Measurements from ENCODE around the gene CHRM2. TPM values are rescaled to one million over a fixed set of nuclear protein-coding genes. Genes with fewer than 3 reads are reported as not detected.

CHRM2 gene
- polyA plus RNA-seq, 1 donor from 2014 or later = 0.05 TPM

GRCh38 chr7:136971776-136972175 is 103.3 kb downstream of the CHRM2 start:
- no peaks in the 10 kb centered on the region for H4K20me1 ChIP-seq (ENCODE audit: insufficient read depth)
- no peaks in the 10 kb centered on the region for H3K9me3 ChIP-seq (ENCODE audit: low read length)
- no peak overlapping the region for H2AFZ ChIP-seq (ENCODE audit: low read depth, low read length)
- H3K27me3 ChIP-seq (ENCODE audit: insufficient read depth, low read depth, low read length) = no peaks in the 10 kb centered on the region
- no peaks in the 10 kb centered on the region for H3K79me2 ChIP-seq (replicated peaks; ENCODE audit: insufficient read depth, low read length)
- no peaks in the 10 kb centered on the region for H3F3A ChIP-seq (ENCODE audit: insufficient read depth, low read length, poor library complexity, severe bottlenecking)
- no peak overlapping the region for H3K4me2 ChIP-seq (ENCODE audit: low read length)
- H3K9me2 ChIP-seq (ENCODE audit: insufficient read depth, low read length) = no peaks in the 10 kb centered on the region
- no peak for TF ChIP-seq TAF1 (IDR thresholded peaks at IDR 0.05; ENCODE audit: low read depth)
- TF ChIP-seq SMC3 (conservative IDR thresholded peaks at IDR 0.05; ENCODE audit: poor library complexity) = no peak
- no peak for TF ChIP-seq POLR2AphosphoS5 (IDR thresholded peaks at IDR 0.05)
- TF ChIP-seq MXI1 (conservative IDR thresholded peaks at IDR 0.05; ENCODE audit: poor library complexity, severe bottlenecking) = no peak
- TF ChIP-seq, protein P1, sequence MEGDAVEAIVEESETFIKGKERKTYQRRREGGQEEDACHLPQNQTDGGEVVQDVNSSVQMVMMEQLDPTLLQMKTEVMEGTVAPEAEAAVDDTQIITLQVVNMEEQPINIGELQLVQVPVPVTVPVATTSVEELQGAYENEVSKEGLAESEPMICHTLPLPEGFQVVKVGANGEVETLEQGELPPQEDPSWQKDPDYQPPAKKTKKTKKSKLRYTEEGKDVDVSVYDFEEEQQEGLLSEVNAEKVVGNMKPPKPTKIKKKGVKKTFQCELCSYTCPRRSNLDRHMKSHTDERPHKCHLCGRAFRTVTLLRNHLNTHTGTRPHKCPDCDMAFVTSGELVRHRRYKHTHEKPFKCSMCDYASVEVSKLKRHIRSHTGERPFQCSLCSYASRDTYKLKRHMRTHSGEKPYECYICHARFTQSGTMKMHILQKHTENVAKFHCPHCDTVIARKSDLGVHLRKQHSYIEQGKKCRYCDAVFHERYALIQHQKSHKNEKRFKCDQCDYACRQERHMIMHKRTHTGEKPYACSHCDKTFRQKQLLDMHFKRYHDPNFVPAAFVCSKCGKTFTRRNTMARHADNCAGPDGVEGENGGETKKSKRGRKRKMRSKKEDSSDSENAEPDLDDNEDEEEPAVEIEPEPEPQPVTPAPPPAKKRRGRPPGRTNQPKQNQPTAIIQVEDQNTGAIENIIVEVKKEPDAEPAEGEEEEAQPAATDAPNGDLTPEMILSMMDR (IDR thresholded peaks at IDR 0.05; ENCODE audit: poor library complexity, severe bottlenecking) = no peak
- TF ChIP-seq EP300 (conservative IDR thresholded peaks at IDR 0.05; ENCODE audit: poor library complexity, severe bottlenecking) = no peak
- TF ChIP-seq RAD21 (conservative IDR thresholded peaks at IDR 0.05) = no peak
- TF ChIP-seq EZH2 (IDR thresholded peaks at IDR 0.05; ENCODE audit: borderline replicate concordance, insufficient read depth, low read length, poor library complexity, severe bottlenecking) = no peak
- TF ChIP-seq REST (IDR thresholded peaks at IDR 0.05; ENCODE audit: borderline replicate concordance) = no peak
- H3K9ac ChIP-seq (ENCODE audit: low read length) = no peak overlapping the region
- H3K27ac ChIP-seq (ENCODE audit: low read length) = no peak overlapping the region
- no peak overlapping the region for H3K4me3 ChIP-seq (ENCODE audit: low read length)
- H3K36me3 ChIP-seq (ENCODE audit: insufficient read depth, low read length) = no peaks in the 10 kb centered on the region

GRCh38 chr7:136976504-136977251 is 108.2 kb downstream of the CHRM2 start:
- Histone ChIP-seq H3K9me3 (ENCODE audit: low read length) (no peaks in the 10 kb centered on the region), H2AFZ (ENCODE audit: low read depth, low read length) (no peak overlapping the region), H3K27me3 (ENCODE audit: insufficient read depth, low read depth, low read length) (no peaks in the 10 kb centered on the region), H3K36me3 (ENCODE audit: insufficient read depth, low read length) (no peaks in the 10 kb centered on the region), H3F3A (ENCODE audit: insufficient read depth, low read length, poor library complexity, severe bottlenecking) (no peaks in the 10 kb centered on the region), H3K9me2 (ENCODE audit: insufficient read depth, low read length) (no peaks in the 10 kb centered on the region), H3K4me2 (ENCODE audit: low read length) (no peak overlapping the region), H4K20me1 (ENCODE audit: insufficient read depth) (no peaks in the 10 kb centered on the region), H3K9ac (ENCODE audit: low read length) (no peak overlapping the region), H3K27ac (ENCODE audit: low read length) (no peak overlapping the region), H3K4me3 (ENCODE audit: low read length) (no peak overlapping the region), H3K79me2 (replicated peaks; ENCODE audit: insufficient read depth, low read length) (no peaks in the 10 kb centered on the region)
- TF ChIP-seq MXI1 (conservative IDR thresholded peaks at IDR 0.05; ENCODE audit: poor library complexity, severe bottlenecking) = no peak
- no peak for TF ChIP-seq EP300 (conservative IDR thresholded peaks at IDR 0.05; ENCODE audit: poor library complexity, severe bottlenecking)
- TF ChIP-seq, protein P1 (IDR thresholded peaks at IDR 0.05; ENCODE audit: poor library complexity, severe bottlenecking) = no peak
- no peak for TF ChIP-seq RAD21 (conservative IDR thresholded peaks at IDR 0.05)
- TF ChIP-seq POLR2AphosphoS5 (IDR thresholded peaks at IDR 0.05) = no peak
- no peak for TF ChIP-seq TAF1 (IDR thresholded peaks at IDR 0.05; ENCODE audit: low read depth)
- no peak for TF ChIP-seq REST (IDR thresholded peaks at IDR 0.05; ENCODE audit: borderline replicate concordance)
- no peak for TF ChIP-seq EZH2 (IDR thresholded peaks at IDR 0.05; ENCODE audit: borderline replicate concordance, insufficient read depth, low read length, poor library complexity, severe bottlenecking)
- no peak for TF ChIP-seq SMC3 (conservative IDR thresholded peaks at IDR 0.05; ENCODE audit: poor library complexity)

Data from neural cell (in vitro differentiated cells).